Immature natural killer cell (primary cell): ENCODE measurements around the gene CCDC40. TPM values are rescaled to one million over a fixed set of nuclear protein-coding genes. Genes with fewer than 3 reads are reported as not detected.

Experiments used
- DNase-seq, 3 donors: peaks; one replicate each; pipeline ENCODE4 v3.0.0; 2022; ENCODE audit warnings: mixed read lengths in 1 of 3
- H3K27ac Mint-ChIP-seq, 6 donors: one replicate each; pipeline ENCODE4 v1.8.0; 2020; ENCODE audit warnings: mixed read lengths in 6 of 6, mild to moderate bottlenecking in 5 of 6, inconsistent platforms in 4 of 6, moderate library complexity in 3 of 6
- H3K27me3 Mint-ChIP-seq, 3 donors: one replicate each; pipeline ENCODE4 v1.8.0; 2020 to 2021; ENCODE audit warnings: low read depth in 3 of 3, mild to moderate bottlenecking in 3 of 3, mixed read lengths in 3 of 3, moderate library complexity in 3 of 3, inconsistent platforms in 1 of 3
- H3K36me3 Mint-ChIP-seq, 3 donors: one replicate each; pipeline ENCODE4 v1.8.0; 2020; ENCODE audit warnings: mixed read lengths in 3 of 3, inconsistent platforms in 2 of 3, mild to moderate bottlenecking in 2 of 3
- H3K4me1 Mint-ChIP-seq, 2 donors: one replicate each; pipeline ENCODE4 v1.8.0; 2020; ENCODE audit warnings: inconsistent platforms in 2 of 2, mild to moderate bottlenecking in 2 of 2, mixed read lengths in 2 of 2, moderate library complexity in 1 of 2
- H3K4me3 Mint-ChIP-seq, 5 donors: one replicate each; pipeline ENCODE4 v1.8.0; 2020; ENCODE audit warnings: mild to moderate bottlenecking in 5 of 5, mixed read lengths in 5 of 5, inconsistent platforms in 3 of 5, moderate library complexity in 3 of 5
- H3K9me3 Mint-ChIP-seq, 6 donors: one replicate each; pipeline ENCODE4 v1.8.0; 2020; ENCODE audit warnings: mild to moderate bottlenecking in 6 of 6, mixed read lengths in 6 of 6, inconsistent platforms in 4 of 6, moderate library complexity in 3 of 6
- polyA plus RNA-seq, 3 donors: library from polyadenylated mRNA; unstranded; fragments of 300-500 nt; fragmentation: Illumina TruSeq; gene quantifications; one replicate each; pipeline ENCODE4 v1.2.3, GENCODE V29; 2021

The CCDC40 gene
- polyA plus RNA-seq, 3 donors from 2014 or later = not detected

DNA sequence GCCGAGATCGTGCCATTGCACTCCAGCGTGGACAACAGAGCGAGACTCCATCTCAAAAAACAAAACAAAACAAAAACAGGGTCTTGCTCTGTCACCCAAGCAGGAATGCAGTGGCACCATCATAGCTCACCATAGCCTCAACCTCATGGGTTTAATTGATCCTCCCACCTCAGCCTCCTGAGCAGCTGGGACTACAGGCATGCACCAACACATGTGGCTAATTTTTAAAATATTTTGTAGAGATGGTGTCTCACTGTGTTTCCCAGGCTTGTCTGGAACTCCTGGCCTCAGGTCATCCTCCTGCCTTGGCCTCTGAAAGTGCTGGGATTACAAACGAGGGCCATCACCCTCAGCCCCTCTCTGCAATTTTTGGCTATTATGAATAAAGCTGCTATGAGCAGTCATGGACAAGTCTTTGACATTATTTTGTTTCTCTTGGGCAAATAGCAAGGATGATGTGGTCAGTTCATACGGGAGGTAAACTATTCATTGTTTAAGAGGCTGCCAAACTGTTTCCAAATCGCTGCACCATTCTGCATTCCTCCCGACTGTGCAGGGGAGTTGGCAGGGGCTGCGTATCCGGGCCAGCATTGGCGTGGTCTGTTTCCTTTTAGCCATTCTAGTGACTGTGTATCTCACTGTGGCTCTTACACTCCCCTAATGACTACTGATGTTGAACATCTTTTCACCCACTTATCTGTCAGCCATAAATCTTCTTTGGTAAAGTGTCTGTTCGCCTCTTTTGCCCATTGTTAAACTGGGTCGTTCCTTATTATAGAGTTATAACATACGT lies 89.4 kb downstream of the CCDC40 start:
- Mint-ChIP-seq H3K27ac (no peak overlapping the region), H3K27me3 (peaks cover 2 to 6% (median 2%) of the 10 kb centered on the region in 3 donors), H3K36me3 (no peaks in the 10 kb centered on the region), H3K9me3 (no peaks in the 10 kb centered on the region), H3K4me3 (no peak overlapping the region), H3K4me1 (no peaks in the 10 kb centered on the region)
- no peak for DNase-seq

DNA sequence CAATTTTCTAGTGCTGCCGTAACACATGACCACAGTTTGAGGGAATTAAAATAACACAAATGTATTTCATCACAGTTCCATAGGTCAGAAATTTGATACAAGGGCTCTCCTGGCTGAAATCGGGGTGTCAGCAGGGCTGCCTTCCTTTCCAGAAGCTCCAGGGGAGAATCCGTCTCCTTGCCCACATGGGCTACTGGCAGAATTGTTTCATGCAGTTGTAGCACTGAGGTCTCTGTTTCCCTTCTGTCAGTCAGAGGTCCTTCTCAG lies 89.9 kb downstream of the CCDC40 start:
- H3K27me3 Mint-ChIP-seq = peaks cover 2 to 6% (median 2%) of the 10 kb centered on the region in 3 donors
- H3K36me3 Mint-ChIP-seq = no peaks in the 10 kb centered on the region
- H3K27ac Mint-ChIP-seq = no peak overlapping the region
- no peaks in the 10 kb centered on the region for H3K9me3 Mint-ChIP-seq
- H3K4me3 Mint-ChIP-seq = no peak overlapping the region
- H3K4me1 Mint-ChIP-seq = no peaks in the 10 kb centered on the region
- DNase-seq = no peak

DNA sequence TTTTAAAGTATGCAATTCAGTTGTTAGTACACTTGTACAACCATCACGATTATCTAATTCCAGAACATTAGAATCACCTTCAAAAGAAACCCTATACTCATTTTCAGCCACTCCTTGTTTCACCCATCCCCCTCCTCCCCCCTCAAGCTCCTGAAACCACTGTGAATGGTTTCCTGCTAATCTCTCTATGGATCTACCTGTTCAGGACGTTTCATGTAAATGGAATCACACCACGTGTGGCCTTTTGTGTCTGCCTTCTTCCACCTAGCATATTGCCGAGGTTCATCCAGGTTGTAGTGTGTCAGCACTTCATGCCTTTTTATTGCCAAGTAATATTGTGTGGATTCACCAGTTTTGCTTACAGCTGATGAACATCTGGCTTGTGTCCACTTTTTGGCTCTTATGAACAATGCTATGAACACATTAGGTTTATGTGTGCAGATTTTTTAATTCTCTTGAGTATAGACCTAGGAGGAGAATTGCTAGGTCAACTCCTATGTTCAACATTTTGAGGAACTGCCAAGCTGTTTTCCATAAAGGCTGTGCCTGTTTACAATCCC lies 92.6 kb downstream of the CCDC40 start:
- no peaks in the 10 kb centered on the region for H3K9me3 Mint-ChIP-seq
- no peaks in the 10 kb centered on the region for H3K4me1 Mint-ChIP-seq
- peaks cover 0 to 14% (median 3%) of the 10 kb centered on the region in 3 donors for H3K36me3 Mint-ChIP-seq
- H3K27me3 Mint-ChIP-seq = peaks cover 2 to 6% (median 5%) of the 10 kb centered on the region in 3 donors
- DNase-seq = no peak
- no peak overlapping the region for H3K4me3 Mint-ChIP-seq
- no peak overlapping the region for H3K27ac Mint-ChIP-seq

DNA sequence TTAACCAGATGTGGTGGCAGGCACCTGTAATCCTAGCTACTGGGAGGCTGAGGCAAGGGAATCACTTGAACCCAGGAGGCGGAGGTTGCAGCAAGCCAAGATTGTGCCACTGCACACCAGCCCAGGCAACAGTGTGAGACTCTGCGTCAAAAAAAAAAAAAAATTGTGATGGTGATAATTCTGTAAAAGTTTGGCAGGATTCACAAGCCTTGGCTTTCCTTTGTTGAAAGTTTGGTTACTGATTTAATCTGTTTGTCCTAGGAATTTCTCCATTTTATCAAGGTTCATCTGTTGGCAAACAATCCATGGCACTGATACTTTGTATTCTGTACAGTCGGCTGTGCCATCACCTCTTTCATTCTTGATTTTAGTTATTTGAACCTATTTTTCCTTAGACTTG lies 94.5 kb downstream of the CCDC40 start:
- H3K4me3 Mint-ChIP-seq = no peak overlapping the region
- no peaks in the 10 kb centered on the region for H3K4me1 Mint-ChIP-seq
- H3K27ac Mint-ChIP-seq = no peak overlapping the region
- H3K27me3 Mint-ChIP-seq = peaks cover 0 to 6% (median 5%) of the 10 kb centered on the region in 3 donors
- H3K36me3 Mint-ChIP-seq = peaks cover 3 to 26% (median 6%) of the 10 kb centered on the region in 3 donors
- no peaks in the 10 kb centered on the region for H3K9me3 Mint-ChIP-seq
- DNase-seq = no peak

DNA sequence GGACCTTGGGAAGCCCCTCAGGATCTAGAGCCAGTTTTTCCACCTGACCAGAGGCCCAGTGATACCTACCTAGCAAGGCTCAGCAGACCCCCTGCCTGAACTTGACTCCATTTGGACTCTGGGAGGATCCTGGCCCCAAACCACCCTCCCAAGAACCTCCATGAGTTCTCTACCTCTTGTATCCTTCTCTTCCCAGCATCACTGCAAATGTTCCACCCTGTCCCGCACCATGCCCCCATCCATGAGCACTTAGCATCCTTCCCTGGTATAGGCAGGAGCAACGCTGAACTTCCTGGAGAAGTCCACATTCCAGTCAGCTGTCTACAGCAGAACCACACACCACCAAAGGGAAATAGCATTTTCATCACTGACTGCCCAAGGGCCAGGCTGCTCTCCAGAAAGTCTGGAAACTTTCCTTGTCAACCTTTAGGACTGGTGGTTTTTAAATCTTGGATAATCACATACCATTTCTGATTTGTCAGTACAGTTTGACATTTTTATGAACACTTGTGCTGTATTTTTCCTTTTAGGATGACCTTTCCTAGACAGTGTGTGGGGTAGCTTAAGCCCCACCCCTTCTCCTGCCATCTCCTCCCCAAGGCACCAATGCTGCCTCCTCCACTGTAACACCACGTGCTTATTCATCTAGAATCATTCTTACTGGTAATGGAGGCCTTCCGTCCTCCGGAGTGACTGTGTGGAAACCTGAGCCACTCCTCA lies 96.6 kb downstream of the CCDC40 start:
- peak overlapping the region; percentile 28 to 71 (median 46) for H3K27ac Mint-ChIP-seq
- peaks cover 0 to 5% (median 5%) of the 10 kb centered on the region in 3 donors for H3K27me3 Mint-ChIP-seq
- peaks cover 5 to 40% (median 20%) of the 10 kb centered on the region in 3 donors for H3K36me3 Mint-ChIP-seq
- no peak for DNase-seq
- H3K9me3 Mint-ChIP-seq = no peaks in the 10 kb centered on the region
- no peaks in the 10 kb centered on the region for H3K4me1 Mint-ChIP-seq
- H3K4me3 Mint-ChIP-seq = no peak overlapping the region

DNA sequence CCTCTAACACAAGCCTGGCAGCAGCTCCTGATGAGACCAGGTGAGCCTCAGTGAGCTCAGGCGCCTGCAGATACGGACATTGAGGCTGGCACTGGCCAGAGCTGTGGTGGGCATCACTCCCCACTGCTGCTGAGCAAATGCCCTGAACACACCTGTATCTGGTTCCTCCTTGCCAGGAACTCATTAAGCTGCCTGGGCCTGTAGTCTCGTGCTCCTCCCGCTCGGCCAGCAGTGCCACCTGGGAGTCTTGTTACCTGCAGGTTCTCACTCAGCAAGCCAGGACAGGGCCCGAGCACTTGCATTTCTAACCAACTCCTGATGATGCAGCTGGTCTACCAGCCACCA lies 97.2 kb downstream of the CCDC40 start:
- Mint-ChIP-seq H3K4me3 (no peak overlapping the region), H3K27me3 (peaks cover 0 to 5% (median 2%) of the 10 kb centered on the region in 3 donors), H3K4me1 (no peaks in the 10 kb centered on the region), H3K9me3 (no peaks in the 10 kb centered on the region), H3K27ac (peak overlapping the region in 2 of 6 donors; percentile 28 to 70), H3K36me3 (peaks cover 10 to 45% (median 24%) of the 10 kb centered on the region in 3 donors)
- DNase-seq = no peak

DNA sequence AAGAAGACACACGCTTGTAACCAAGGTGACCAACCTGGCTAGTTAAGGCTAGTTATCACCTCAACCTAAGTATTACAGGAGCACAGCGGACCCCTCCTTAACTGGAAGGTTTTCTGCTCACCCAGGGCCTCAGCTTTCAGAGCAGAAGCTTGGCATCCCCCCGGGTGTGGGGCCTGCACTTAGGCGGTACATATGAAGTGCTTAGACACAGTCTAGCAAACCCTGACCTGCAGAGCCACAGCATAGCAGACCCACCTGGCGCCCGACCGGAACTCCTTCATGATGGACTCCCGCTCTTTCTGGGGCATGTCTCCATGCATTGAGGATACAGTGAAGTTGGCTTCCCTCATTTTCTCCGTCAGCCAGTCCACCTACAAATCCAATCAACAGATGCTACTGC lies 100.7 kb downstream of the CCDC40 start:
- Mint-ChIP-seq H3K27ac (peak overlapping the region in 1 of 6 donors; percentile 40), H3K4me3 (no peak overlapping the region), H3K4me1 (no peaks in the 10 kb centered on the region), H3K36me3 (peaks cover 27 to 66% (median 40%) of the 10 kb centered on the region in 3 donors), H3K9me3 (no peaks in the 10 kb centered on the region), H3K27me3 (peaks cover 0 to 5% (median under 1%) of the 10 kb centered on the region in 3 donors)
- DNase-seq = no peak

DNA sequence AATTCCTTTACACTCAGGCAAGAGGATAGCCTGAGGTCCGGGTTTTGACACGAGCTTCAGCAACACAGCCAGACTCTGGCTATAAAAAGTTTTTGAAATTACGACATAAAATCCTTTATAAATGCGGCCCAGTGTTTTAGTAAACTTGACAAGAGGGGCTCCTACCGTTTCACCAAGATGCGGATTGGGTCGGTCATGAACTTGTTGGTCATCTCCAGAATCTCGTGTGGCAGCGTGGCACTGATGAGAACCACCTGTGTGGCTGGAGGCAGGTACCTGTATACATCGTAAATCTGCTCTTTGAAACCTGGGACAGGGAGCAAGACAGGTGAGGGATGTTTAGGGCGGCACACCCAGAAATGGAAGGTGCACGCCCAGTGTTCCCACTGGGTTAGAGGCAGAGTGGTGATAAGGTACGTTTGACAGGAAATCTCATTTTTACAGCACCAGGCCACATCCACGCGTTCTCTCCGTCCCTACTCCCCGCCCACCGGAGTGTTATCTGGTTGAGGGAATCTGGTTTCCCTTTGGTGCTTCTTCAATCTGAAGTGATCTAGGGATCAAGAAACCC lies 102.5 kb downstream of the CCDC40 start:
- DNase-seq = no peak
- Mint-ChIP-seq H3K4me3 (no peak overlapping the region), H3K9me3 (no peaks in the 10 kb centered on the region), H3K4me1 (no peaks in the 10 kb centered on the region), H3K36me3 (peaks cover 27 to 57% (median 36%) of the 10 kb centered on the region in 3 donors), H3K27me3 (peaks cover 0 to 2% (median 2%) of the 10 kb centered on the region in 3 donors), H3K27ac (no peak overlapping the region)

DNA sequence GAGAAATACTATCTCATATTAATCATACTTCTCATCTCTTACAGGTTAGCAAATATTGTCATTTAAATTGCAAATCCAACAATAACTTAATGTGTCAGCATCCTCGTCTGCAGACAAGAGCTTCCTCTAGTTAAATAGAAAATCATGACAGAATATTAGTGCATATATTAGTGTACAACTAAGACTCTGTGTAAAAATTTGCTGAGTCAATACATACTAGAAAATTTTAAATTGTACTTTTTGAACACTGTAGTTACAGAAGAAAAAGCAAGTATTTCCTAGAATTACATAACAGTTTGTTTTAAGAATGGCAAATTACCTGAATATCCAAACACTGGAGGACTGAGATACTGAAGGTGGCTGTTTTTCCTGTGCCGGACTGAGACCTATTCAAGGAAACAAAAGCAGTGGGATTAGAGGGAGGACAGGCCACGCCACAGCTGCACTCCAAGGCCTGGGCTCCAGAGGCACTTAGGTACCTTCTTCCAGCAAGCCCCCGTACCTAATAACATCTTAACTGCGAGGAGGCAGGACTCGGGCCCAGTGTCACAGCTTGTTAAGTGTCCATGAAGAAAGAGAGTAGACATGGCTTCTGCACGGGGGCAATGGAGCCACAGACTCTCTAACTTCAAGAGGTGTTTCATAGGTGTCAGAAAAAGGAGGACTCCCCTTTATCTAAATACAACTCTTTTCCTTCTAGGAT lies 105.2 kb downstream of the CCDC40 start:
- Mint-ChIP-seq H3K27ac (no peak overlapping the region), H3K36me3 (peaks cover 23 to 42% (median 34%) of the 10 kb centered on the region in 3 donors), H3K4me3 (no peak overlapping the region), H3K4me1 (peaks cover 18 to 25% of the 10 kb centered on the region in 2 donors), H3K9me3 (no peaks in the 10 kb centered on the region), H3K27me3 (peaks cover 0 to 6% (median 2%) of the 10 kb centered on the region in 3 donors)
- DNase-seq = no peak

DNA sequence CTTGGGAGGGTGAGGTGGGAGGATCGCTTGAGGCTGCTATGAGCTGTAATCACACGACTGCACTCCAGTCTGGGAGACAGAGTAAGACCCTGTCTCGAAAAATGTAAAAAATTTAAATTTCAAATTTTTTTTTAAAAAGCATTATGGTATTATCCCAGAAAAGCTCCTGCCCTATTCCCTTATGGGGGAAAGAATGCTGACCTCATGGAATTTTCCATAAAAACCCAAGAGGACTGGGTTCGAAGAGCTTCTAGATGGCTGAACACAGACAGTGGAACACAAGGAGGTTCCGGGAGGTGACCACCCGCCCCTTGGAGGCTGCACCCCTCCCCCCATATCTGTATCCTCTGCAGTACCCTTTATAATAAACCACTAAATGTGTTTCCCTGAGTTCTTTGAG lies 106.5 kb downstream of the CCDC40 start:
- no peak for DNase-seq
- H3K9me3 Mint-ChIP-seq = no peaks in the 10 kb centered on the region
- H3K27ac Mint-ChIP-seq = no peak overlapping the region
- peaks cover 4 to 14% (median 6%) of the 10 kb centered on the region in 3 donors for H3K27me3 Mint-ChIP-seq
- H3K4me1 Mint-ChIP-seq = peaks cover 25 to 34% of the 10 kb centered on the region in 2 donors
- peaks cover 23 to 33% (median 25%) of the 10 kb centered on the region in 3 donors for H3K36me3 Mint-ChIP-seq
- no peak overlapping the region for H3K4me3 Mint-ChIP-seq

DNA sequence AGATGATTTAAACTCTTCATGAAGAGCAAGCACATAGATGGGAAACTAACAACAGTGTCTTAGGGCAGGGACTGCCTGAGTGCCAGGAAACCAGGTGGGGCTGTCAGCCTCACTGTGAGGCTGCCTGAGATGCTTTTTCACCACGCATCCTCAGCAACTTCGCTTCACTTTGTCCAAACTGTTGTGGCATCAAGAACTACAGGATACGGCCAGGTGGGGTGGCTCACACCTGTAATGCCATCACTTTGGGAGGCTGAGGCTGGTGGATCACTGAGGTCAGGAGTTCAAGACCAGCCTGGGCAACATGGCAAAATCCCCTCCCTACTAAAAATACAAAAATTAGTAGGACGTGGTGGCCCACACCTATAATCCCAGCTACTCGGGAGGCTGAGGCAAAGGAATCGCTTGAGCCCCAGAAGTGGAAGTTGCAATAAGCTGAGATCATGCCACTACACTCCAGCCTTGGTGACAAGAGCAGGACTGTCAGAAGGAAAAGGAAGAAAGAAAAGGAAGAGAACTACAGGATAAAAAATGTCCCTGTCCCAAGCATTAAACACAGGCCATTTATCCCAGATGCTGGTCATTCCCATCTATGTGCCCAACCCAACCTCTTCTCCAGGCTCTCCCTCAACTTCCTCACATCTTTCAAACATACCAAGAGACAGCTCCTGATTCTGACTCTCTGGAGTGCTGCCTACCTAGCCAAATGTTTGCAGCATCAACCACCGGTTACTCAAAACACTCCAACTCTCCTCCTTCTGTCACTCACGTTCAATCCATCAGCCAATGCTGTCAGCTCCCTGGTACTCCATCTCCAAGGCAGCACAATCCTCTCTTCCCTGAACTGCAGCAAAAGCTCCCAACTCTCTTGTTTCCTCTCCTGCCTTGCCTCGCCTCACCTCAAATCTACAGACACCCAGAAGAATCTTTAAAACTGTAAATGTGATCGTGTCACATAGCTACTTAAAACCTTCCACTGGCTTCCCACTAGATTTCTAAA lies 108.9 kb downstream of the CCDC40 start:
- Mint-ChIP-seq H3K36me3 (peaks cover 6 to 12% (median 7%) of the 10 kb centered on the region in 3 donors), H3K9me3 (no peaks in the 10 kb centered on the region), H3K4me1 (peaks cover 35 to 41% of the 10 kb centered on the region in 2 donors), H3K4me3 (peak overlapping the region; percentile 83 to 95 (median 86)), H3K27me3 (peaks cover 4 to 14% (median 6%) of the 10 kb centered on the region in 3 donors), H3K27ac (peak overlapping the region; percentile 43 to 94 (median 85))
- DNase-seq = no peak

DNA sequence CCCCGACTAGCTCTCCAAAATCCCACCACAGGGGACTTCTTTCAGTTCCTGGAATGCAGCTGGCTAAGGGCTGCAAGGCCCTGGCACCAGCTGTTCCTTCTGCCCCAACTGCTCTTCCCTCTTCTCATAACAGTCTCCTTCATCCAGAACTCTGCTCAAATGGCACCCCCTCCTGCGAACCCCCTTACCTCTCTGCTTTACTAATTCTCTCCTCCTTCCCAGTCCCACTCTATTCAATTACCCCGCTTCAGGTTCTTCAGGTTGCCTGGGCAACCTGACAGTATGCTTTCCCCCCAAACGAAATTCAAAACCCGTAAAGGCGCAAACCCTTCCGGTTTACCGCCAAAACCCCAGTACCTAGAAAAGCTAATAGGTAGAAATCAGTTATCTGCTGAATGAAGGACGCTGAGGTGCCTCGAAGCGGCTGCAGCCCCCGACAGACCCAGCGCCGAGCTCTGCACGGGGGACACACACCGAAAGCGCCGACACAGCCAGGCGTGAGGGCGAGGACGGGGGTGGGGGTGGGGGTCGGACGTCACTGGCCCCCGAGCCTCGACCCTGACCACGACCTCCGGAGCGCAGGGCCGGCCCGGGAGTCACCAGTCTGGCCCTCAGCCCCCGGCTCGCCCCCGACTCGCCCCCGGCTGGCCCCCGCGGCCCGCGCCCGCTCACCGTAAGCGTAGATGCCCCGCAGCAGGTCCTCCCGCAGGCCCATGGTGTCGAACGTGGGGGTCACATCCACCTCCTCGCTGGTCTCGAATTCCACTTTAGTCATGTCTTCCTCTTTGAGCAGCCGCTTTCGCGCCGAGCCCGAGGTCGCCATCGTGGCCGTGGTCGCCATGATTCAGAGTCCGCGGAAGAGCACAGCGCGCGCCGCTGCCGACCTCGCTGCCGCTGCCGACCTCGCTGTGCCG lies 109.9 kb downstream of the CCDC40 start:
- Mint-ChIP-seq H3K4me3 (peak overlapping the region; percentile 96 to 100 (median 99)), H3K4me1 (peaks cover 35 to 41% of the 10 kb centered on the region in 2 donors), H3K36me3 (peaks cover 1 to 7% (median 4%) of the 10 kb centered on the region in 3 donors), H3K27me3 (peaks cover 4 to 14% (median 8%) of the 10 kb centered on the region in 3 donors), H3K27ac (peak overlapping the region; percentile 92 to 100 (median 98)), H3K9me3 (no peaks in the 10 kb centered on the region)
- peak in 2 of 3 donors; percentile 12 to 13 for DNase-seq
